Parathyroid adenoma (tissue), 2 donors: ENCODE results near the gene IL10RB.
"Not testable (repeated sequence)": the region's sequence is repeated elsewhere in the genome, so short reads cannot be mapped to it uniquely, and the experiment has no call there.

Experiments
- H2AFZ ChIP-seq: fragments of 300-600 bp; sonication (generic); one replicate; pipeline ENCODE4 v1.7.0; 2017; ENCODE audit warnings: antibody characterized with exemption, mild to moderate bottlenecking
- H3K27ac ChIP-seq: fragments of 300-600 bp; sonication (generic); one replicate; pipeline ENCODE4 v1.7.0; 2017
- H3K27me3 ChIP-seq: fragments of 300-600 bp; sonication (generic); one replicate; pipeline ENCODE4 v1.7.0; 2017; ENCODE audit warnings: low read length; ENCODE audit not compliant: control insufficient read depth, insufficient read depth
- H3K36me3 ChIP-seq: fragments of 300-600 bp; sonication (generic); one replicate; pipeline ENCODE4 v1.7.0; 2017; ENCODE audit warnings: low read length; ENCODE audit not compliant: control insufficient read depth, insufficient read depth
- H3K4me1 ChIP-seq: fragments of 300-600 bp; sonication (generic); one replicate; pipeline ENCODE4 v1.7.0; 2017; ENCODE audit warnings: control low read depth
- H3K4me2 ChIP-seq: fragments of 300-600 bp; sonication (generic); one replicate; pipeline ENCODE4 v1.7.0; 2017; ENCODE audit warnings: low read length
- H3K4me3 ChIP-seq: fragments of 300-600 bp; sonication (generic); one replicate; pipeline ENCODE4 v1.7.0; 2017; ENCODE audit warnings: low read depth, low read length
- H3K79me2 ChIP-seq: fragments of 300-600 bp; sonication (generic); one replicate; pipeline ENCODE4 v1.7.0; 2017; ENCODE audit warnings: control low read depth
- H3K9ac ChIP-seq: fragments of 300-600 bp; sonication (generic); one replicate; pipeline ENCODE4 v1.7.0; 2017; ENCODE audit warnings: mild to moderate bottlenecking
- H3K9me3 ChIP-seq: fragments of 300-600 bp; sonication (generic); one replicate; pipeline ENCODE4 v1.7.0; 2017; ENCODE audit warnings: low read length; ENCODE audit not compliant: control insufficient read depth
- TF ChIP-seq, protein P1 (sequence below): fragments of 300-600 bp; sonication (generic); IDR thresholded peaks from one replicate; pipeline ENCODE4 v1.7.0; 2017; ENCODE audit warnings: antibody characterized with exemption, mild to moderate bottlenecking
- donor health status: primary hyperparathyroidism.

The IL10RB gene

DNA sequence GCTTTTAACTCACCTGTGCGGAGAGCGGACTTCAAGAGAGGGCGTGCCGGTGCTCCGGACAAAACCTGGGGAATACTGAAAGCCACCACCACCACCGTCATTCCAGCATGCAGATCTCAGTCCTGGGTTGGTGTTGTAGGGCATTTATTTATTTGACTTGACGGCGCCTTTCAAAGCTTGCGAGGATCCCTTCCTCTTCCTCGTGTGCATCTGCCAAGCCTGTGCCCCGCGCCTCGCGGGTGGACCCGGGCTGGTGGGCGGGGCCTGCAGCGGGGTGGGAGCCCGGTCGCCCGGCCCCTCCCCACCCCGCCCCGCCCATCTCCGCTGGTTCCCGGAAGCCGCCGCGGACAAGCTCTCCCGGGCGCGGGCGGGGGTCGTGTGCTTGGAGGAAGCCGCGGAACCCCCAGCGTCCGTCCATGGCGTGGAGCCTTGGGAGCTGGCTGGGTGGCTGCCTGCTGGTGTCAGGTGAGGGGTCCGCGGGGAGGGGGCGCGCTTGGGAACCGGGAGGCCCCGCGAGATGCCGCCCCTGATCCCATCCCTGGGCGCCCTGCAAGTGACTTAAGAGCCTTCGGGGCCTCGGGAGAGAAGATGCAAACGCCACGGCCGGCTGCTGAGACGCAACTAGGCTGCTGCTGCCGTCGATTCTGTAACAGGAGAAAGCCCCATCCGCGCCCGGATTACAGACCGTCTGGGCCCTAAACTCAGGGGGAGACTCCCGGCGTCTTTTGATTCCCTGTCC, at the start of gene IL10RB:
IL10RB (plus strand) TSS at position 318 of the 739 bp plus-strand sequence; CDS start at position 417, 99 bp downstream.
- H3K27me3 ChIP-seq = no peaks in the 10 kb centered on the region
- TF ChIP-seq, protein P1, sequence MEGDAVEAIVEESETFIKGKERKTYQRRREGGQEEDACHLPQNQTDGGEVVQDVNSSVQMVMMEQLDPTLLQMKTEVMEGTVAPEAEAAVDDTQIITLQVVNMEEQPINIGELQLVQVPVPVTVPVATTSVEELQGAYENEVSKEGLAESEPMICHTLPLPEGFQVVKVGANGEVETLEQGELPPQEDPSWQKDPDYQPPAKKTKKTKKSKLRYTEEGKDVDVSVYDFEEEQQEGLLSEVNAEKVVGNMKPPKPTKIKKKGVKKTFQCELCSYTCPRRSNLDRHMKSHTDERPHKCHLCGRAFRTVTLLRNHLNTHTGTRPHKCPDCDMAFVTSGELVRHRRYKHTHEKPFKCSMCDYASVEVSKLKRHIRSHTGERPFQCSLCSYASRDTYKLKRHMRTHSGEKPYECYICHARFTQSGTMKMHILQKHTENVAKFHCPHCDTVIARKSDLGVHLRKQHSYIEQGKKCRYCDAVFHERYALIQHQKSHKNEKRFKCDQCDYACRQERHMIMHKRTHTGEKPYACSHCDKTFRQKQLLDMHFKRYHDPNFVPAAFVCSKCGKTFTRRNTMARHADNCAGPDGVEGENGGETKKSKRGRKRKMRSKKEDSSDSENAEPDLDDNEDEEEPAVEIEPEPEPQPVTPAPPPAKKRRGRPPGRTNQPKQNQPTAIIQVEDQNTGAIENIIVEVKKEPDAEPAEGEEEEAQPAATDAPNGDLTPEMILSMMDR = no peak
- H3K4me2 ChIP-seq = peak within 1 kb of the TSS; percentile 80
- H3K9me3 ChIP-seq = no peaks in the 10 kb centered on the region
- peak within 1 kb of the TSS; percentile 64 for H3K27ac ChIP-seq
- H3K36me3 ChIP-seq = no peaks in the 10 kb centered on the region
- peaks cover 2% of the 10 kb centered on the region for H3K4me1 ChIP-seq
- H3K4me3 ChIP-seq = peak within 1 kb of the TSS; percentile 51
- peak within 1 kb of the TSS; percentile 19 for H3K9ac ChIP-seq
- peak within 1 kb of the TSS; percentile 78 for H2AFZ ChIP-seq
- no peaks in the 10 kb centered on the region for H3K79me2 ChIP-seq

GRCh38 chr21:33217138-33217520, 49.0 kb upstream of the IL10RB start:
- H3K36me3 ChIP-seq = no peaks in the 10 kb centered on the region
- TF ChIP-seq, protein P1 = no peak
- H3K27ac ChIP-seq = no peak overlapping the region
- H3K9ac ChIP-seq = no peak overlapping the region
- no peak overlapping the region for H3K4me2 ChIP-seq
- H3K4me1 ChIP-seq = no peaks in the 10 kb centered on the region
- no peak overlapping the region for H2AFZ ChIP-seq
- no peak overlapping the region for H3K4me3 ChIP-seq
- no peaks in the 10 kb centered on the region for H3K9me3 ChIP-seq
- no peaks in the 10 kb centered on the region for H3K79me2 ChIP-seq
- no peaks in the 10 kb centered on the region for H3K27me3 ChIP-seq

DNA sequence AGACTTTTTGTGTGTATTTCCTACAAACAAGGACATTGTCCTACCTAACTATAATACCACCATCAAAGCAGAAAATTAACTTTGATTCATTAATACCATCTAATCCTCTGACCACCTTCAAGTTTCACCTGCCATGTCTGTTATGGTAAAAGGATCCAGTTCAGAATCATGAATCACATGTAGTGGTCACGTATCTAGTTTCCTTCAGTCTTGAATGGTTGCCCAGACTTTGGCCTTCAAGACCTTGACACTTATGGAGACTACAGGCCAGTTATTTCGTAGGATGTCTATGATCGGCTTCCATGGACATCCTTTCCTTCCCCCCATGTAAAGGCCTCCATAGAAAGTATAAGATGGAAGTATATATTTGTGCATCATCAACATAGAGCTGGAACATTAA, 46.9 kb upstream of the IL10RB start:
- Histone ChIP-seq H3K27me3 (no peaks in the 10 kb centered on the region), H3K79me2 (no peaks in the 10 kb centered on the region), H3K36me3 (no peaks in the 10 kb centered on the region), H3K9me3 (no peaks in the 10 kb centered on the region), H3K27ac (no peak overlapping the region), H2AFZ (no peak overlapping the region), H3K4me1 (no peaks in the 10 kb centered on the region), H3K4me2 (no peak overlapping the region), H3K4me3 (no peak overlapping the region), H3K9ac (no peak overlapping the region)
- TF ChIP-seq, protein P1 = no peak

DNA sequence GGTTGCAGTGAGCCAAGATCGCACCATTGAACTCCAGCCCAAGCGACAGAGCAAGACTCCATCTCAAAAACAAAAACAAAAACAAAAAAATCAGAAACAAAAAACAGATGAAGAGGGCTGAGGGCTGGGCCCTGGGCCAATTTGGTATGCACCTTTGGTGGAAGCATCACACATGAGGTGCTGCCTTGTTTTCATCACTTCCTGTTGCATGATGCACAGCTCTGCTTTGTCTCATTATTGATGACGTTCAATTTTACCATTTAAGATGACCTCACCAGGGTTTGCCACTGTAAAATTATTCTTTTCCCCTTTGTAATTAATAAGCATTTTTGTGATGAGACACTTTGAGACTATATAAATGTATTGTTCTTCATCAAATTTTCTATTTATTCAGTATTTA, 46.2 kb upstream of the IL10RB start:
- Histone ChIP-seq H3K4me2 (no peak overlapping the region), H3K36me3 (no peaks in the 10 kb centered on the region), H3K4me1 (no peaks in the 10 kb centered on the region), H3K9me3 (no peaks in the 10 kb centered on the region), H3K9ac (no peak overlapping the region), H3K27ac (no peak overlapping the region), H2AFZ (no peak overlapping the region), H3K27me3 (no peaks in the 10 kb centered on the region), H3K79me2 (no peaks in the 10 kb centered on the region), H3K4me3 (no peak overlapping the region)
- TF ChIP-seq, protein P1 = no peak

GRCh38 chr21:33225376-33225775, 40.8 kb upstream of the IL10RB start:
- not testable (repeated sequence) for H3K9me3 ChIP-seq, H3K4me3 ChIP-seq, H3K79me2 ChIP-seq, H3K27ac ChIP-seq, H3K9ac ChIP-seq, H3K4me1 ChIP-seq, H3K27me3 ChIP-seq, H3K36me3 ChIP-seq, H2AFZ ChIP-seq, H3K4me2 ChIP-seq
